ENCODE measurements around the gene LCN2. TPM values are rescaled to one million over a fixed set of nuclear protein-coding genes. Genes with fewer than 3 reads are reported as not detected.

Gene LCN2
- total RNA-seq, 1 experiment from 2014 or later: 537 TPM

DNA sequence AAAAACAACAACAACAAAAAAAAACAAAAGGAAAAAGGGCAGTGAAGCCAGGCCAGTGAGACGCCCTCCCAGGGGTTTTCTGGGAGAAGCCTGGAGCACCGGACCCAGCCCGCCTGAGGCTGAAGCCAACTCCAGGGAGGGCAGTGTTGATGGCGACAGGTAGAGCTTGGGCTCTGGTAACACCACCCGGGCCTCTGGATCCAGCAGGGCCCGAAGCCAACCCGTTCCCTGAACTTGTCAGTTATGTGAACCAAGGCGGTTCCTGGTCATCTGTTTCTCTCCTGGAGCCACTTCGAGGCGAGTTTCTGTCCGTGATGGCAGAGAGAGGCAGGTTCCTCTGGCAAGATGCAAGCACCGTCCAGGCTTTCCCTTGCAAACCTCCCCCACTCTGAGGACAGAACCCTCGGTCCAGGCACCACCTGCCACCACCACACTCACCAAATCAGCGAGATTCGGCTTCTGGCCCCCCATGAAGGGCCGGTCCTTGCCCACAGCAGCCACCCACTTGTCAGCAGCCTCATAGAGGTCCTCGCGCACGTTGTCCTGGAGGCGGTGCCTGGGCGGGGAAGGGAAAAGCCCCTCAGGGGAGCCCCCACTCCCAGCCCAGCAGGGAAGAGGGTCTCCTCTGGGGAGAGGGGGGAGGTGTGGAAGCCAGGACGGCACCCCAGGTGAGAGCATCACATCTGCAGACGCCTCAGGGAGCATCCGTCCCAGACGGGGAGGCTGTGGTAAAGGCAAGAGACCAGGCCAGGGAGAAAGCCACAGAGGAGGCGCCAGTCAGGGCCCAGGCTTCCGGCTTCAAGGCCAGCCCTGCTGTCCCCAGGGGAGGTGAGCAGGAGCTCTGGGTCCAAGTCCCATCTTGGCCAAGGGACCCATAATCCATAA, 27.1 kb upstream of the LCN2 start:
- H3K36me3 ChIP-seq (ENCODE audit: low read depth): no peaks in the 10 kb centered on the region
- DNase-seq: no peak
- H3K4me3 ChIP-seq: no peak overlapping the region
- BruUV-seq (replicated peaks): no TSS peak
- peaks cover 14% of the 10 kb centered on the region; the same call in 1 of the 2 replicates for H3F3A ChIP-seq (ENCODE audit: insufficient read depth, low read depth)
- no peaks in the 10 kb centered on the region for H3K27me3 ChIP-seq (ENCODE audit: insufficient read depth, low read depth)
- H3K9me3 ChIP-seq (ENCODE audit: insufficient read depth, low read depth): no peaks in the 10 kb centered on the region
- H2AFZ ChIP-seq: no peak overlapping the region
- no peak overlapping the region for H3K4me2 ChIP-seq
- H3K79me2 ChIP-seq (ENCODE audit: low read depth): peaks cover 29% of the 10 kb centered on the region
- ChIA-PET CTCF (no interaction called here), POLR2A (ENCODE audit: unreplicated experiment) (interaction anchor here (0.5 to 0.6 kb wide), 2 partner anchors 130 to 249 kb away, joined by 3 read pairs; partner anchors contain the start of gene URM1)
- TF ChIP-seq, protein P1, sequence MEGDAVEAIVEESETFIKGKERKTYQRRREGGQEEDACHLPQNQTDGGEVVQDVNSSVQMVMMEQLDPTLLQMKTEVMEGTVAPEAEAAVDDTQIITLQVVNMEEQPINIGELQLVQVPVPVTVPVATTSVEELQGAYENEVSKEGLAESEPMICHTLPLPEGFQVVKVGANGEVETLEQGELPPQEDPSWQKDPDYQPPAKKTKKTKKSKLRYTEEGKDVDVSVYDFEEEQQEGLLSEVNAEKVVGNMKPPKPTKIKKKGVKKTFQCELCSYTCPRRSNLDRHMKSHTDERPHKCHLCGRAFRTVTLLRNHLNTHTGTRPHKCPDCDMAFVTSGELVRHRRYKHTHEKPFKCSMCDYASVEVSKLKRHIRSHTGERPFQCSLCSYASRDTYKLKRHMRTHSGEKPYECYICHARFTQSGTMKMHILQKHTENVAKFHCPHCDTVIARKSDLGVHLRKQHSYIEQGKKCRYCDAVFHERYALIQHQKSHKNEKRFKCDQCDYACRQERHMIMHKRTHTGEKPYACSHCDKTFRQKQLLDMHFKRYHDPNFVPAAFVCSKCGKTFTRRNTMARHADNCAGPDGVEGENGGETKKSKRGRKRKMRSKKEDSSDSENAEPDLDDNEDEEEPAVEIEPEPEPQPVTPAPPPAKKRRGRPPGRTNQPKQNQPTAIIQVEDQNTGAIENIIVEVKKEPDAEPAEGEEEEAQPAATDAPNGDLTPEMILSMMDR (conservative IDR thresholded peaks at IDR 0.05): no peak
- no peak for TF ChIP-seq EZH2 (IDR thresholded peaks at IDR 0.05; ENCODE audit: low read depth)
- H4K20me1 ChIP-seq (ENCODE audit: insufficient read depth): peaks cover 19% of the 10 kb centered on the region
- H3K27ac ChIP-seq: no peak overlapping the region
- intact Hi-C loops (cut with micrococcal nuclease; ENCODE audit: unreplicated experiment): no loop called here
- peaks cover 13% of the 10 kb centered on the region for H3K4me1 ChIP-seq (replicated peaks; ENCODE audit: insufficient read depth)
- no peaks in the 10 kb centered on the region for H3K9me2 ChIP-seq (ENCODE audit: insufficient read depth)

DNA sequence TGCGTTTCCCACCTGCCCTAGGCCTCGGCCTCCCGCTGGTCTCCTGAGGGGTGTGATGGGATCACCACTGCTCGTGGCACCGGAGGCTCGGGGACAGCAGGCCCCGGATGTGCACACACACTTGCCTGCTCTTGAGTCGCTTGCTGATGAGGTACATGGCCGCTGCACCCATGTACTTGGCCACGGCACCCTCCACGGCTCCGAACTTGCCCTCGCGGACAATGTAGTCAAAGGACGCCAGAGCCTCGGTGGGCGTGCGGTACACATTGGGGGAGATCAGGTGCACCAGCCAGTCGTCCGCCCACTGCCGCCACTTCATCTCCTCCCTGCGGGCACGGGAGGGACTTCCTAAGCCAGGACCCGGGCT, 26.5 kb upstream of the LCN2 start:
- no peak overlapping the region for H3K4me3 ChIP-seq
- no peaks in the 10 kb centered on the region for H3K9me2 ChIP-seq (ENCODE audit: insufficient read depth)
- H3K9me3 ChIP-seq (ENCODE audit: insufficient read depth, low read depth): no peaks in the 10 kb centered on the region
- H3K27me3 ChIP-seq (ENCODE audit: insufficient read depth, low read depth): no peaks in the 10 kb centered on the region
- TF ChIP-seq, protein P1 (conservative IDR thresholded peaks at IDR 0.05): no peak
- no peak for TF ChIP-seq EZH2 (IDR thresholded peaks at IDR 0.05; ENCODE audit: low read depth)
- POLR2A ChIA-PET (ENCODE audit: unreplicated experiment): interaction anchor here (0.6 kb wide), 1 partner anchor 248 kb away, joined by 3 read pairs; the partner anchor contains the start of gene URM1
- no peak overlapping the region for H3K4me2 ChIP-seq
- no peak overlapping the region for H2AFZ ChIP-seq
- DNase-seq: no peak
- peaks cover 33% of the 10 kb centered on the region for H3K79me2 ChIP-seq (ENCODE audit: low read depth)
- H3F3A ChIP-seq (ENCODE audit: insufficient read depth, low read depth): peaks cover 14% of the 10 kb centered on the region; the same call in 1 of the 2 replicates
- H3K36me3 ChIP-seq (ENCODE audit: low read depth): no peaks in the 10 kb centered on the region
- intact Hi-C loops (cut with micrococcal nuclease; ENCODE audit: unreplicated experiment): no loop called here
- no peak overlapping the region for H3K27ac ChIP-seq
- no TSS peak for BruUV-seq (replicated peaks)
- peaks cover 13% of the 10 kb centered on the region for H3K4me1 ChIP-seq (replicated peaks; ENCODE audit: insufficient read depth)
- CTCF ChIA-PET: no interaction called here
- peaks cover 19% of the 10 kb centered on the region for H4K20me1 ChIP-seq (ENCODE audit: insufficient read depth)

DNA sequence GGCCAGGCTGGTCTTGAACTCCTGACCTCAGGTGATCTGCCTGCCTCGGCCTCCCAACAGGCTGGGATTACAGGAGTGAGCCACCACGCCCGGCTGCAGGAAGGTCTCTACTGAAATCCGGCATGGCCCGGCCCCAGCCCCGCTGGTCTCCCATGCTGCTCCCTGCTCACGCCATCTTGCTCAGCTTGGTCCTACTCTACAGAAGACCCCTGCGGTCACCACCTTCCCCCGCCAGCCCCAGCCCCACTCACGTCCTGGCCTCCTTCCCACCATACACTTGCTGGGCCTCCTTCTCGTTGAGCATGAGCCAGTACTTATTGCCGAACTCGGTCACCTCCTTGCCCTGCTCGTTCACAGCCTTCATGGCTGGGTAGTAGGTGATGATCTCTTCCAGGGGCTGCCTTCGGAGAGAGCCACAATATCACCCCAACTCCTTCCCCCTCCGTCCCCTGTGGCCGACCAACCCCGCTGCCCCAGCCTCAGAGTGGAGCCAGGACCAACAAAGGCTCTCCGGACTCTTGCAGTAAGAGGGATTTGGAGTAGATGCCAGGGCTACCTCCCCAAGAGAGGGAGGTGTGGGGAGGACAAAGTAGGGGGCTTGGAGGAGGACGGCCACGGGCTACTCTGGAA, 25.7 kb upstream of the LCN2 start:
- no TSS peak for BruUV-seq (replicated peaks)
- POLR2A ChIA-PET (ENCODE audit: unreplicated experiment): interaction anchor here (0.5 kb wide), 1 partner anchor 60 kb away, joined by 5 read pairs; no protein-coding TSS in a partner anchor

More for the DNA sequence above, 25.7 kb upstream of the LCN2 start:
- Histone ChIP-seq H3K9me3 (ENCODE audit: insufficient read depth, low read depth) (no peaks in the 10 kb centered on the region), H3K27me3 (ENCODE audit: insufficient read depth, low read depth) (no peaks in the 10 kb centered on the region), H3K9me2 (ENCODE audit: insufficient read depth) (no peaks in the 10 kb centered on the region), H3K36me3 (ENCODE audit: low read depth) (no peaks in the 10 kb centered on the region), H3F3A (ENCODE audit: insufficient read depth, low read depth) (peaks cover 8% of the 10 kb centered on the region; the same call in 1 of the 2 replicates), H4K20me1 (ENCODE audit: insufficient read depth) (peaks cover 19% of the 10 kb centered on the region), H3K4me1 (replicated peaks; ENCODE audit: insufficient read depth) (peaks cover 13% of the 10 kb centered on the region), H3K4me3 (no peak overlapping the region), H3K79me2 (ENCODE audit: low read depth) (peaks cover 35% of the 10 kb centered on the region), H3K27ac (no peak overlapping the region), H3K4me2 (no peak overlapping the region), H2AFZ (no peak overlapping the region)
- CTCF ChIA-PET: no interaction called here
- TF ChIP-seq EZH2 (IDR thresholded peaks at IDR 0.05; ENCODE audit: low read depth): no peak
- TF ChIP-seq, protein P1 (conservative IDR thresholded peaks at IDR 0.05): no peak
- intact Hi-C loops (cut with micrococcal nuclease; ENCODE audit: unreplicated experiment): loop anchor here (2.0 kb wide), 1 partner anchor 131 kb away; no protein-coding TSS in a partner anchor
- DNase-seq: no peak

Measured in PC-9 (cell line).